GM21576 (cell line): ENCODE data around the gene MOB2.
"Not testable (repeated sequence)": the region's sequence is repeated elsewhere in the genome, so short reads cannot be mapped to it uniquely, and the experiment has no call there.

Experiments used
- ATAC-seq: cut with Tn5 transposase; IDR thresholded peaks from one replicate; pipeline ENCODE4 v1.9.1; 2021; ENCODE audit warnings: mild to moderate bottlenecking, moderate library complexity; ENCODE audit not compliant: unreplicated experiment

MOB2 gene

GRCh38 chr11:1444823-1445422, 41.7 kb downstream of the MOB2 start:
- ATAC-seq = no peak

DNA sequence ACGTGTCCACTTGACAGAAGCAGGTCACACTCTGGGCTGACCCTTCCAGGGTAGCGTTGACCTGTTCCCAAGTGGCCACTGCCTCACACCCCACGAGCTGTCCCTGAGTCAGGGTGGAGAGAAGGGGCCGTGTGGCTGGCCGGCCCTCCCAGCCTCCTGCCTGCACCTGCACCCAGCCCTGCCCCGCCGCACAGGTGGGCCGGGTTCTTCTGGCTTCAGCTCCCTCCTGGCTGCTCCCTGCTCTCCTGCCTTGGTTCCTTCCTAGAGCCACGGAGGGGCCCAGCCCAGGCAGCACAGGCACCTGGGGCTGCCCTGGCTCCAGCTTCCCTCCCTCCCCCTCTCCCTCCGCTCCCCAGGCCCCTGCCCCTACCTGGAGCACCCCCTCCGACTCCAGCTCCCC, 42.3 kb downstream of the MOB2 start:
- no peak for ATAC-seq

- ATAC-seq = no peak
These were observed 42.8 kb downstream of the MOB2 start for GRCh38 chr11:1443737-1444136.

DNA sequence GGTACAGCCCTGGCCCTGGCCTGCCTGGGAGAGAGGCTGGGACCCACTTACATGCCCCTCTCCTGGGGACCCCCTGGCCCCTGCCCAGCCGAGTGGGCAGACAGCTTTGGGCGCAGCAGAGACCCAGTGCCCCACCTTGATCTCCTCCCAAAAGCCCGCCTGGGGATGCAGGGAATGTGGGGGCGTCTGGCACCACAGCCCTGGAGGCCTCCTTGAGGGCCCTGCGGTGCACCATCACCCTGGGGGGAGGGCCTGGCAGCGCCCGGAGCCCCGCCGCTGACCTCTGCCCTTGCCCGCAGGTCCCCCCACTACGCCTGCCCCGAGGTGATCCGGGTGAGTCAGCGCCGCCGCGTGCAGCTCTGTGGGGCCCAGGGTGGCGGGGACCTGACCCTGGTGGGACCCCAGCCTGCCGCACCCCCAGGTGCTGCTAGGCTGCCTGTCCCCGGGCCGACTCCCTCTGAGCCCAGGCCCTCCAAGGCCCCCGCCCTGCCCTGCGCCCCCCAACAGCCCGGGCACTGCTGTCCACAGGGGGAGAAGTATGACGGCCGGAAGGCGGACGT, 43.7 kb downstream of the MOB2 start:
- ATAC-seq = no peak

DNA sequence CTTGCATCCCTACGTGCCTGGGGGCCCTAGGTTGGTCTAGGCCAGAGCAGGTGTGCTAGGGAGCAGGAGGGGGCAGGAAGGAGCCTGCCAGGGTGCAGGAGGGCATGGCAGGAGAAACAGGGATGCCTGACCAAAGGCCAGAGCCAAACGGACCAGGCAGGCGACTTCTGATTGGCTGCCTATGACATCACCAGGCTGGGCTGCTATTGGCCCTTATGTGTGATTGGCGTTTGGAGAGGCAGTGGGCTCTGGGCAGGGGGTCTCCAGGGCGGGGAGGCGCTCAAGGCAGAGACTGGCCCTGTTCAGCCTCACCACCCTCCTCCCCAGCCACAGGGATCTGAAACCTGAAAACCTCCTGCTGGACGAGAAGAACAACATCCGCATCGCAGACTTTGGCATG, 44.4 kb downstream of the MOB2 start:
- no peak for ATAC-seq

DNA sequence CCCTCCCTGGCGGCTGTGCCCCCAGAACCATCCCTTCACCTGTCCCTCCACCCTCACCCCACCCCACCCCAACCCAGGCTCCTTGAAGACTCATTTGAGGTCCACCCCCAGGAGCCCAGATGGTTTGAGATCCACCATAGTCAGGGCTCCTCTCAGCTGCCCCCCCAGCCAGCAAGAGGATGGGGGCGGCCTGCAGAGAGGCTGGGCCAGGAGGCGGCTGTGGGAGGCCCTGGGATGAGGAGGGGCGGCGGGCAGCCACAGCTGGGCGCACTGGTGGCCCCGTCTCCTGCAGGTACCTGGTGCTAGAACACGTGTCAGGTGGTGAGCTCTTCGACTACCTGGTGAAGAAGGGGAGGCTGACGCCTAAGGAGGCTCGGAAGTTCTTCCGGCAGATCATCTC, 46.1 kb downstream of the MOB2 start:
- ATAC-seq = no peak

GRCh38 chr11:1440066-1440465, 46.5 kb downstream of the MOB2 start:
- ATAC-seq = no peak

- no peak for ATAC-seq
These were observed 47.2 kb downstream of the MOB2 start for GRCh38 chr11:1439341-1439740.

DNA sequence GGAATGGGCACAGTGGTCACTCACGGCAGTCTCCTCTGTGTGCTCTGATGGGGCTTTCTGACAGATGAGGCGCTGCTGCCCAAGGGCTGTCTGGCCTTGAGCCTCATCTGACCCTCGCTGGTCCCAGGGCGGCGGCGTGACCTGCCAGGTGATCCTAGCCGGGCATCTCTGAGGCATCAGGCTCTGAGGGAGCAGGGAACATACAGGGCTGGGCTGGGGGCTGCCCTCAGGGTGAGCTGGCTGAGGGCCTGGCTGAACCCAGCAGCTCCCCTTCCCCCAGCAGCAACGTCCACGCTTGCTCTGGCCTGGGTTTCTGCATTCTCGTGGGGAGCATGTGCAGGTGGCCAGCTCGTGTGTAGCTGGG, 47.6 kb downstream of the MOB2 start:
- no peak for ATAC-seq

GRCh38 chr11:1438261-1438966, 48.2 kb downstream of the MOB2 start:
- ATAC-seq = no peak

- no peak for ATAC-seq
These were observed 49.1 kb downstream of the MOB2 start for GRCh38 chr11:1437500-1437899.

DNA sequence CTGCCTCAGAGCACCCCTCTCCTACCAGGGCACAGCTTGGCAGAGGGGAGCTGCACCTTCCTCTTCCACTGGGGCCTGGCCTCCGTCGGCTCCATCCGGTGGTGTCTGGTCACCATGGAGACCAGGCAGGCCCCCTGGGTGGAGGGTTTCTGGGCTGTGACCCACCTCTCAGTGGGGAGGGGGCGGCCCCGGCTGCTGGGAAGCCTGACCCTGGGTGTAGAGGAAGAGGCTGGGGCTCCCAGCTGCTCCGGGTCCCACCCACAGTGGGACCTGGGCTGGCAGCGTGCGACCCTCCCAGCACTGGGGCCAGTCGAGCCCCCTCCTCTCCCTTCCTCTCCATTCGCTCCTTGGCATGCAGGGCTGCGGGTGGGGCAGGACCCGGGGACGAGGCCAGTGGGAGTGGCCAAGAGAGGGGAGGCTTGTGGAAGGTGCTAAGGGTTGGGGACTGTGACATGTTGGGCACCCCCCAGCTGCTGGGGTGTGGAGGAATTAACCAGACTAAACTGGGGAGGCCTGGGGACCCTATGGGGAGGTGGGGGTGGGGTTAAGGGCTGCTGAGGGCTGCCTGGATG, 50.0 kb downstream of the MOB2 start:
- no peak for ATAC-seq

- no peak for ATAC-seq
These were observed 50.6 kb downstream of the MOB2 start for GRCh38 chr11:1435820-1436467.

DNA sequence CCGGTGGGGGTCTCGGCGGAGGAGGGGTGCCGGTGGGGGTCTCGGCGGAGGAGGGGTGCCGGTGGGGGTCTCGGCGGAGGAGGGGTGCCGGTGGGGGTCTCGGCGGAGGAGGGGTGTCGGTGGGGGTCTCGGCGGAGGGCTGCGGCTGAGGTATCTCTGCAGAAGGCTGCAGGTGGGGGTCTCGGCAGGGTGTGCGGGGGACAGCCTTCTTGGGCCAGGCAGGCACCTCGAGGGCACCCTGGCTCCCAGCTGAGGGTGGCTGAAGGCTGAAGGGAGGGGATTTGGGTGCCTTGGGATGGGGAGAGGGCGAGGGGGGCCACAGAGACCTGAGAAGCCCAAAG, 51.1 kb downstream of the MOB2 start:
- ATAC-seq = not testable (repeated sequence)

DNA sequence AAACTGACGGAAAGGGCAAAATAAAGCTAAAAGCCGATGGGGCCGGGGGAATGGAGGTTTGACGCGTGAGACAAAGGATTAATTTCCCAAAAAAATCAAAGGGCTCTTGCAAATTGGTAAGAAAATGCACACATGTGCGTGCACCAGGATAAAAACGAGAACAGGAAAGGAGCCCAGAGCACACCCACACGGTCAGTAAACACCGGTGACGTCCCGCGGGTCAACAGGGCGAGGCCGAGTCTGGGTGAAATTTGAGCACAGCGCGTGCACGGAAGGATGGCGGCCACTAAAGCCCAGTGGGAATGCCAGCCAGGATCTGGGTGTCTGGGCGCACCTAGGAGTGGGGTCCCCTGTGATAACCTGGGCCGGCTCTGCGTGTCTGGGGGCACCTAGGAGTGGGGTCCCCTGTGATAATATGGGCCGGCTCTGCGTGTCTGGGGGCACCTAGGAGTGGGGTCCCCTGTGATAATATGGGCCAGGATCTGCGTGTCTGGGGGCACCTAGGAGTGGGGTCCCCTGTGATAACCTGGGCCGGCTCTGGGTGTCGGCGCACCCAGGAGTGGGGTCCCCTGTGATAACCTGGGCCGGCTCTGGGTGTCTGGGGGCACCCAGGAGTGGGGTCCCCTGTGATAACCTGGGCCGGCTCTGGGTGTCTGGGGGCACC, 52.5 kb downstream of the MOB2 start:
- ATAC-seq = no peak

DNA sequence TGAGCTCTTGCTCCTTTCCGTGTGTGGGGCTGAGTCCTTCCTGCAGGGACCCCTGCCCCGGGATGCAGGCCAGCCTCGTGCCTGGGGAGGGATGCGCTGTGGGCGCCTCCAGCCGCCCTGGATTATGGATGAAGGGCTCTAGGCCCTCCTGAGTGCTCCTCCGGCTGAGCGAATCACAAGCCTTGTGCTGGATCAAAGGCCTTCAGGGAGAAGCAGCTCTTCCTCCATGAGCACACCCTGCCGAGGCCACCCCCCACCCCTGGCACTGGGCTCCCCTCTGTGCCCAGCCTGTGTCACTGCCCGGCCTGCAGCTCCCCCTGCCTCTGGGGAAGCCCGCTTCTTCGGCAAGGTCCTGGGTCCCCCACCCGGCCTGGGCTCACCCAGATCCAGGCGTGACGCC, 53.0 kb downstream of the MOB2 start:
- no peak for ATAC-seq

DNA sequence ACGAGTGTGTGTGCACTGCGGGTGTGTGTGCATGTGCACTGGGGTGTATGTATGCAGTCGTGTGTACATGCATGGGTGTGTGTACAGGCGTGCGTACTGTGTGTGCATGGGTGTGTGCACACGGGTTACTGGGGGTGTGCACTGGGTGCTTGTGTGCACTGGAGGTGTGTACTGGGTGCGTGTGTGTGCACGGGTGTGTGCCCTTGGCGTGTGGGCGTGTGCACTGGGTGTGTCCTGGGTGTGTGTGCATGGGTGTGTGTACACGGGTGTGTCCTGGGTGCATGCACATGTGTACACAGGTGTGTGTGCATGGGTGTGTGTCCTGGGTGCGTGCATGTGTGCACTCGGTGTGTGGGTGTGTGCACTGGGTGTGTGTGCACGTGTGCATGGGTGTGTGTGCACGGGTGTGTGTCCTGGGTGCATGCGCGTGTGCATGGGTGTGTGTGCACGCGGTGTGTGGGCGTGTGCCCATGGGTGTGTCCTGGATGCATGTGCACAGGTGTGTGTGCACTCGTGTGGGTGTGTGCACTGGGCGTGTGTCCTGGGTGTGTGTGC, 57.7 kb downstream of the MOB2 start:
- ATAC-seq = no peak

GRCh38 chr11:1425439-1425838, 61.1 kb downstream of the MOB2 start:
- ATAC-seq = no peak

DNA sequence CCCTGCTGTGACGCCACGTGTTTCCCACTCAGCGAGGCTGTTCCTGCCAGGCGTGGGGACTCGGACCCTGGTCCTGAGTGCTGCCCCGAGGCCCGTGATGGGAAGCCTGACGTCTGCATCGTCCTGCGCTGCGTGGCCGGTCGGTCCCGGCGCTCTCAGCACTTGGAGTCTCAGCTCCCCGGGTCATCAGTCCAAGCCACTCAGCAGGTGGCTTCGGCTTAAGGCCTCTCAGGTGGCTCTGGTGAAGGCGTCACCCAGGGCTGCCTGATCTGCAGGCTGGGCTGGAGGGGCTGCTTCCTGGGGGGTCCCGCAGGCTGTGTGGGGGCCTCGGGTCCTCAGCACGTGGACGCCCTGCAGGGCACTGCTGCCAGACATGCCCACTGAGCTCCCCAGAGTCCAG, 61.6 kb downstream of the MOB2 start:
- no peak for ATAC-seq

DNA sequence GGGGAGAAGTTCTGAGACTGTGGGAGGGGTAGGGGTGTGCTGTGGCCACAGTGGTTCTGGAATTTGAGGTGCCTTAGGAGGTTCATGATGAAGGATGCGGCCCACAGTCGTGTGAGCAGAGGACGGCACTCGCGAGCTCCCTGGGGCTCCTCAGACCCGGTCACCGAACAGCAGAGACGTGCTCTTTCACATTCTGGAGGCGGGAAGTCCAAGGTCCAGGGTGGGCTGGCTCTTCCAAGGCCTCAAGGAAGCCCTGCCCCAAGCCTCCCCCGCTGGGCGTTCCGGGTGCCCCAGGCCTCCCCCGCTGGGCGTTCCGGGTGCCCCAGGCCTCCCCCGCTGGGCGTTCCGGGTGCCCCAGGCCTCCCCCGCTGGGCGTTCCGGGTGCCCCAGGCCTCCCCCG, 63.2 kb downstream of the MOB2 start:
- ATAC-seq = not testable (repeated sequence)

- ATAC-seq = no peak
These were observed 63.6 kb downstream of the MOB2 start for GRCh38 chr11:1422981-1423380.
